Measurements from ENCODE around the gene PEPD.

The PEPD gene

GRCh38 chr19:33377586-33378475 lies 143.8 kb downstream of the PEPD start:
- DNase-seq: no peak
- no peak for ATAC-seq (replicated peaks)
- no peaks in the 10 kb centered on the region for H3K9me3 Mint-ChIP-seq
- no peak overlapping the region for H3K4me3 Mint-ChIP-seq
- H3K27ac Mint-ChIP-seq: peak overlapping the region in 1 of 2 donors; percentile 72
- peaks cover 46 to 52% of the 10 kb centered on the region in 2 donors for H3K4me1 Mint-ChIP-seq (ENCODE audit: low read depth in 2 of 2)
- H3K36me3 Mint-ChIP-seq (ENCODE audit: insufficient read depth): peaks cover 19% of the 10 kb centered on the region
- no peaks in the 10 kb centered on the region for H3K27me3 Mint-ChIP-seq

DNA sequence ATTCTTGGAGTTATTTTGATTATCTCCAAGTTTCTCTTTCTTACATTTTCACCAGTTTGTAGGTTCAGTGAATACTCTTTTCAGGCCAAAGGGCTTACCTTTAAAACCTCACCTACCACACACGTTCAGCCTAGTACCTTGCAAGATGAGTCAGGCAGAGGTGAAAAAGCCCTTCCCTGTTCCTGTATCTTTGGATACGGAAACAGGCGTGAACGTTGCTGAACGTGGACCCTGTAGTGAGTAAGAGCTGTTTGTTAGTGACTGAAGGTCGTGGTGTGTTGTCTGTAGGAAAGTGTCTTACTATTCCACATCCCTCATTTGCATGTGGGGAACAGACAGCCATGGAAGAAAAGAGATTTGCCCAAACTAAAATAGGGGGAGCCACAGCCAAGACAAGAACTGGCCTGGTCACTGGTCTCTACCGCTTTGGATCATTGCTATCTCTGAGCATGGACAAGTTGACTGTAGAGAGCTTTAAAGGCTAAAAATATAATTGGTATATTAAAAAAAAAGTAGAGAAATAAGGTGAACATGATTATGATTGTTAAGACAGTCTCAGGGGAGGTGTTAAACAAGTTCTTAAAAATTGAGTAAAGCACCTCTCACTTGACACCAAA lies 144.5 kb downstream of the PEPD start:
- peaks cover 44 to 53% of the 10 kb centered on the region in 2 donors for H3K4me1 Mint-ChIP-seq (ENCODE audit: low read depth in 2 of 2)

GRCh38 chr19:33376423-33376822 lies 145.2 kb downstream of the PEPD start:
- DNase-seq: no peak

More for the DNA sequence above, 144.5 kb downstream of the PEPD start:
- Mint-ChIP-seq H3K27ac (peak overlapping the region in 1 of 2 donors; percentile 45), H3K36me3 (ENCODE audit: insufficient read depth) (peaks cover 25% of the 10 kb centered on the region), H3K4me3 (no peak overlapping the region), H3K9me3 (no peaks in the 10 kb centered on the region), H3K27me3 (no peaks in the 10 kb centered on the region)
- no peak for DNase-seq
- no peak for ATAC-seq (replicated peaks)

DNA sequence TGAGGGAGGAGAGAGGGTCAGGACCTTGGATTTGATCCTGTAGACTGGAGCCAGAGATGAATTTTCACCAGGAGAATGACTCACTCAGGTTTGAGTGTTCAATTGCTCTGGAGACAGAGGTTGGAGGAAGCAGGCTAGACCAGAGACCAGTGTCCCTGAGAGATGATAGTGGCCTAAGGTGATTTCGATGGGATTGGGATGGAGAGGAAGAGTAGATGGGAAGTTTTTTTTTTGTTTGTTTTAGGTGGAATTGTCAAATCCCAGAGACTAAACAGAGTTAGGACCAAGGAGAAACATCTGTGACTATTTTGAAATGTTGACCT lies 145.8 kb downstream of the PEPD start:
- Mint-ChIP-seq H3K27me3 (no peaks in the 10 kb centered on the region), H3K36me3 (ENCODE audit: insufficient read depth) (peaks cover 24% of the 10 kb centered on the region), H3K27ac (peak overlapping the region; percentile 1 to 25), H3K4me3 (peak overlapping the region; percentile 1 to 87), H3K9me3 (no peaks in the 10 kb centered on the region), H3K4me1 (ENCODE audit: low read depth in 2 of 2) (peaks cover 38 to 43% of the 10 kb centered on the region in 2 donors)
- DNase-seq (no peak), ATAC-seq (replicated peaks) (no peak)

More at GRCh38 chr19:33376423-33376822, 145.2 kb downstream of the PEPD start:
- Mint-ChIP-seq H3K4me3 (peak overlapping the region in 1 of 2 donors; percentile 87), H3K4me1 (ENCODE audit: low read depth in 2 of 2) (peaks cover 41 to 48% of the 10 kb centered on the region in 2 donors), H3K9me3 (no peaks in the 10 kb centered on the region), H3K27ac (no peak overlapping the region), H3K27me3 (no peaks in the 10 kb centered on the region), H3K36me3 (ENCODE audit: insufficient read depth) (peaks cover 25% of the 10 kb centered on the region)
- ATAC-seq (replicated peaks): no peak

DNA sequence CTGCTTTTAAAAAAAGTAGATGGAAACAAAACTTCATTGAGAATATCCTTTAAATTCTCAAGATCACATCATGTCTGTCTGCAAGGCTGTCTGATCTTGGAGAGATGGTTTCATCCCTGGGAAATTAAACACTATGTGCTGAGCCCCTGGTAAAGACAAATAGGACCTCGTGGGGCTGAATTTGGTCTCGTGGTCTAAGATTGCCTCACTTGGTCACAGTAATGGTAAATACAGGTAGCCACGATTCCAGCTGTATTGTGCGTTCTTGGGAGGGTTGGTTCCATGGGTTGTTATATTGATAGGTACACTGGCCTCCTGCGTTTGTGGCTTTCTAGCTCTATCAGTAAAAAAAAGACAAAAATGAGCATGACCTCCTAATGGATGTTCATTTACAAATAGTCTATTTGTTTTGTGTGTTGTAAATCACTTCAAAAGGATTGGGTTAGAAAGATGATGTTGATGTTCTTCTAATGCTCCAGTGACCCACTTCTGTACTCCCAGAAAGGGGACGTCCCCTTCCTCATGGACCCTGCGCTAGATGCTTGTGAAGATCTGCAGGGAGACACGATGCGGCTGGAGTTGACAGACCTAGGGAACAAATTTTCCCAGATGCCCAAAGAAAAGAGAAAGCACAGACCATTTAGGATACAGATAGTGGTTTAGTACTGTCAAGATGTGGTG lies 146.3 kb downstream of the PEPD start:
- Mint-ChIP-seq H3K4me3 (peak overlapping the region; percentile 82 to 87), H3K9me3 (no peaks in the 10 kb centered on the region), H3K36me3 (ENCODE audit: insufficient read depth) (peaks cover 20% of the 10 kb centered on the region), H3K4me1 (ENCODE audit: low read depth in 2 of 2) (peaks cover 38 to 40% of the 10 kb centered on the region in 2 donors), H3K27me3 (no peaks in the 10 kb centered on the region), H3K27ac (peak overlapping the region; percentile 1 to 25)
- no peak for DNase-seq
- no peak for ATAC-seq (replicated peaks)

DNA sequence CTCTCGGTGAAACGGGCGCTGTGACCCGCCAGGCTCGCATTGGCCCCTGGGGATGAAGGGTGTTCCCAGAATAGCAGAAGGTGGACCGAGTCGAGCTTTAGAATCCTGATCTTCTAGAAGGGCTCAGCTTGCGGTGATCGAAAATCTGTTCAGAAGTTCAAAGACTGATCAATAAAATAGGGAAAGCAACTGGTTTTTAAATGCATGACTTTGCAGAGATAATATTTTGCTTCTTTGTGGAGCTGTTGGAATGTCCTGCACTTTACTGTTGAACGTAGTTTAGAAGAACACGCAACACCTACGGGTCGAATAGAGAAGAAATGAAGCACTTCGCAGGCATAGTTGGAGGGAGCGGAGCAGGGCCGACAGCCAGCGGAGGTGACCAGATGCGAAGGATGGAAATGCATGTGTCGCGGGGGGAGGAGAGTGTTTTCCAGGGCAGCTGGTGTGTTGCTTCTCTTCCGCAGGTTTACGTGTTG lies 147.3 kb downstream of the PEPD start:
- ATAC-seq (replicated peaks): no peak
- Mint-ChIP-seq H3K4me1 (ENCODE audit: low read depth in 2 of 2) (peaks cover 37 to 40% of the 10 kb centered on the region in 2 donors), H3K9me3 (no peaks in the 10 kb centered on the region), H3K36me3 (ENCODE audit: insufficient read depth) (peaks cover 18% of the 10 kb centered on the region), H3K27me3 (no peaks in the 10 kb centered on the region), H3K27ac (peak overlapping the region; percentile 65 to 74), H3K4me3 (peak overlapping the region; percentile 82 to 87)
- no peak for DNase-seq

- peak; percentile 93 to 98 (median 97) for DNase-seq
- peaks cover 15% of the 10 kb centered on the region for H3K36me3 Mint-ChIP-seq (ENCODE audit: insufficient read depth)
- ATAC-seq (replicated peaks): peak; percentile 87
- peaks cover 31 to 40% of the 10 kb centered on the region in 2 donors for H3K4me1 Mint-ChIP-seq (ENCODE audit: low read depth in 2 of 2)
- H3K9me3 Mint-ChIP-seq: no peaks in the 10 kb centered on the region
- peak within 1 kb of the TSS; percentile 82 to 87 for H3K4me3 Mint-ChIP-seq
- peak within 1 kb of the TSS; percentile 74 to 86 for H3K27ac Mint-ChIP-seq
- no peaks in the 10 kb centered on the region for H3K27me3 Mint-ChIP-seq
These were observed 147.9 kb downstream of the PEPD start, which contains the start of gene CEBPG for GRCh38 chr19:33373453-33374235. TSS of gene CEBPG (plus strand) at chr19:33373709. CDS start at chr19:33379240, 5,531 bp downstream.

- Mint-ChIP-seq H3K27ac (no peak overlapping the region), H3K9me3 (no peaks in the 10 kb centered on the region), H3K36me3 (ENCODE audit: insufficient read depth) (peaks cover 15% of the 10 kb centered on the region), H3K4me3 (no peak overlapping the region), H3K4me1 (ENCODE audit: low read depth in 2 of 2) (peaks cover 13 to 21% of the 10 kb centered on the region in 2 donors), H3K27me3 (peaks cover 0 to 13% of the 10 kb centered on the region in 2 donors)
- ATAC-seq (replicated peaks): no peak
- DNase-seq: no peak
These were observed 150.8 kb downstream of the PEPD start for GRCh38 chr19:33370783-33371182.

GRCh38 chr19:33368074-33368864 lies 153.3 kb downstream of the PEPD start:
- H3K36me3 Mint-ChIP-seq (ENCODE audit: insufficient read depth): peaks cover 10% of the 10 kb centered on the region
- DNase-seq (no peak), ATAC-seq (replicated peaks) (no peak)
- H3K27ac Mint-ChIP-seq: no peak overlapping the region
- peaks cover 17 to 24% of the 10 kb centered on the region in 2 donors for H3K27me3 Mint-ChIP-seq
- H3K4me1 Mint-ChIP-seq (ENCODE audit: low read depth in 2 of 2): peaks cover 0 to 4% of the 10 kb centered on the region in 2 donors
- H3K9me3 Mint-ChIP-seq: no peaks in the 10 kb centered on the region
- no peak overlapping the region for H3K4me3 Mint-ChIP-seq

GRCh38 chr19:33366897-33367296 lies 154.7 kb downstream of the PEPD start:
- peaks cover 24 to 25% of the 10 kb centered on the region in 2 donors for H3K27me3 Mint-ChIP-seq
- H3K9me3 Mint-ChIP-seq: no peaks in the 10 kb centered on the region
- no peaks in the 10 kb centered on the region for H3K4me1 Mint-ChIP-seq (ENCODE audit: low read depth in 2 of 2)
- no peaks in the 10 kb centered on the region for H3K36me3 Mint-ChIP-seq (ENCODE audit: insufficient read depth)
- no peak overlapping the region for H3K4me3 Mint-ChIP-seq
- H3K27ac Mint-ChIP-seq: no peak overlapping the region
- ATAC-seq (replicated peaks) (no peak), DNase-seq (no peak)

DNA sequence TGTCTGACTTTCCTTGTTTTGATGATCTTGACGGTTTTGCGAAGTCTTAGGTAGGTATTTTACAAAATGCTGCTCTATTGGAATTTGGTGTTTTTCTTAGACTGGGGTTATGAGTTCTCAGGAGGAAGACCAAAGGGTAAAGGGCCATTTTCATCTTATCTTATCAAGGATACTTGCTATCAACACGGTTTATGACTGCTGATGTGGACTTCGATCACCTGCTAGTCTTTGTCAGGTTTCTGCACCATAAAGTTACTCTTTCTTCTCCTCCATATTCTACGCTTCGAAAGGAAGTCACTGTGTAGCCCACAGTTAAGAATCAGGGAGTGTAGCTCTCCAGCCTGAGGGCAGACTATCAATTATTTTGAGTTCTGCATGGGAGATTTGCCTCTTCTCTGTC lies 155.5 kb downstream of the PEPD start:
- H3K4me3 Mint-ChIP-seq: no peak overlapping the region
- no peaks in the 10 kb centered on the region for H3K4me1 Mint-ChIP-seq (ENCODE audit: low read depth in 2 of 2)
- no peak for DNase-seq
- H3K9me3 Mint-ChIP-seq: no peaks in the 10 kb centered on the region
- no peak for ATAC-seq (replicated peaks)
- no peaks in the 10 kb centered on the region for H3K36me3 Mint-ChIP-seq (ENCODE audit: insufficient read depth)
- peaks cover 24 to 33% of the 10 kb centered on the region in 2 donors for H3K27me3 Mint-ChIP-seq
- no peak overlapping the region for H3K27ac Mint-ChIP-seq

DNA sequence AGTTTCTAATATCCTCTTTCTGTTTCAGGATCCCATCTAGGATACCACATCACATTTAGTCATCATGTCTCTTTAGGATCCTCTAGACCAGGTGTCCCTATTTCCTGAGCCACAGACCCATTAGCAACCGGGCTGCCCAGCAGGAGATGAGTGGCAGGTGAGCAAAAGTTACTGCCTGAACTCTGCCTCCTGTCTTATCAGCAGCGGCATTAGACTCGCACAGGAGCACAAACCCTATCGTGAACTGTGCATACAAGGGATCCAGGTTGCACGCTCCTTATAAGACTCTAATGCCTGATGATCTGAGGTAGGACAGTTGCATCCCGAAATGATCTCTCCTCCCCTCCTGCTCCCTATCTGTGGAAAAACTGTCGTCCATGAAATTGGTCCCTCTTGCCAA lies 155.9 kb downstream of the PEPD start:
- no peak for ATAC-seq (replicated peaks)

More for the DNA sequence above, 155.9 kb downstream of the PEPD start:
- Mint-ChIP-seq H3K27me3 (peaks cover 24 to 35% of the 10 kb centered on the region in 2 donors), H3K36me3 (ENCODE audit: insufficient read depth) (no peaks in the 10 kb centered on the region), H3K4me3 (no peak overlapping the region), H3K27ac (no peak overlapping the region), H3K4me1 (ENCODE audit: low read depth in 2 of 2) (no peaks in the 10 kb centered on the region), H3K9me3 (no peaks in the 10 kb centered on the region)
- no peak for DNase-seq
